ENCODE measurements around the gene MESP2.

Gene MESP2

DNA sequence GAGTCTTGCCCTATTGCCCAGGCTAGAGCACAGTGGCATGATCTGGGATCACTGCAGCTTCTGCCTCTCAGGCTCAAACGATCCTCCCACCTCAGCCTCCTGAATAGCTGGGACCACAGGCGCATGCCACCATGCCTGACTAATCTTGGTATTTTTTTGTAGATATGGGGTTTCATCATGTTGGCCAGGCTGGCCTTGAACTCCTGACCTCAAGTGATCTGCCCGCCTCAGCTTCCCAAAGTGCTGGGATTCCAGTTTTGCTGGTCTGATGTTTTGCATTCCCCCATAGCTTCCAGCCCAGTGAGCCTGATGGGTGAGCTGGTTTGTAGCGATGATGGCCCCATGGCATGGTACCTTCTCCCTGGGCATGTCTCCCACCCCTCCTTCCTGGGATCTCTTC lies 20.4 kb upstream of the MESP2 start:
- no peak for DNase-seq (ENCODE audit: low read depth, low spot score)

DNA sequence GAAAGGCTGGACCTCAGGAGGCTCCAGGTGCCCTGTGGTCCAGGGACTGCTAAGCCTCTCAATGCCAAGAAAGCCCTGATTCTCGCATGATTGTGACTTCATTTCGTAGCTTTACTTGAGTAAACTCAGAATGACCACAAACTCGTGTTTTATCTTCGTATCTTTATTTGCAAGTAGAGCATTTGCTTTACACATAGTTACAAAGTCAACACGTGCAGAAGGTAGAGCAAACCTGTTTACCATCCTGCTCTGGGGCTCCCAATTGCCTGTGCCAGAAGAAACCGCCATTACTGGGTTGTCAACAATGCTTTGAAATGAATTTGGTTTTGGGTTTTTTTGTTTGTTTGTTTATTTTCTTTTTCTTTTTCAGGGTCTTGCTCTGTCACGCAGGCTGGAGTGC lies 19.2 kb upstream of the MESP2 start:
- DNase-seq (ENCODE audit: low read depth, low spot score) = no peak

DNA sequence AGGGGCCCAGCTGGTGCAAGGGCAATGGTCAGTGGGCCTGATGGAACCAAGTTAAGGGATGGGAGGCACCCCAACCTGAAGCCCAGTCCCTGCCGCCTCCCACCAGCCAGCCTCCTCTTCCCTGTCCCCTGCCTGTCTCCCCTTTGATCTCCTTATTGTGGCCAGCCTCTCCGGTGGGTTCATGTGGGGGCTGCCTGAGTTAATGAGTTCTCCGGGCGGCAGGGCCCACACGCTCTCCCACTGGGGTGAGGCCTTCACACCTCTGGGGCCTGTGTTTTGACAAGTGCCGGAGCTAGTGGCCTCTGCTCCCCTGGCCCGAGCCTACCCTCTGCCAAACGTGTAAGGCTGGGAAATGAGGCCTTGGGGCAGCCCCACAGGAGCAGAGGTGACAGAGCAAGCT lies 17.8 kb upstream of the MESP2 start:
- no peak for DNase-seq (ENCODE audit: low read depth, low spot score)

DNA sequence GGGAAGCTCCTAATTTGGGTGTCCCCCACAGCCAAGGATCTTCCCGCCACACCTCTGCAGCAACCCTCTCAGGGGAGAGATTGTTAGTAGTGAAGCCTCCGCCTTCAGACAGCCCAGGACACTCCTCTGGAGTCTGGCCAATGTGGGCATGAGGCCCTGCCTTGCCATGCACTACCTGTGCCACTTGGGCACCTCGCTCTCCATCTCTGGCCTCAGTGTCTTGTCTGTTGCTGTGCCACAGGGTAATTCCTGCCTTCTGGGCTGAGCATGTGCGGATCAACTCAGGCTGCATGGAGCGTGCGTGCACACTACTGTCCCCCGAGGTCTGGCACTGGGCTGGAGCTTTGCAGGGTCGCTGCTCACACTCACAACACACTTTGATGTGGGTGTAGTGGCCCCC lies 17.2 kb upstream of the MESP2 start:
- no peak for DNase-seq (ENCODE audit: low read depth, low spot score)

- no peak for DNase-seq (ENCODE audit: low read depth, low spot score)
Measured at GRCh38 chr15:89759835-89760234, 16.3 kb upstream of the MESP2 start.

GRCh38 chr15:89760303-89761008 lies 15.7 kb upstream of the MESP2 start:
- no peak for DNase-seq (ENCODE audit: low read depth, low spot score)

DNA sequence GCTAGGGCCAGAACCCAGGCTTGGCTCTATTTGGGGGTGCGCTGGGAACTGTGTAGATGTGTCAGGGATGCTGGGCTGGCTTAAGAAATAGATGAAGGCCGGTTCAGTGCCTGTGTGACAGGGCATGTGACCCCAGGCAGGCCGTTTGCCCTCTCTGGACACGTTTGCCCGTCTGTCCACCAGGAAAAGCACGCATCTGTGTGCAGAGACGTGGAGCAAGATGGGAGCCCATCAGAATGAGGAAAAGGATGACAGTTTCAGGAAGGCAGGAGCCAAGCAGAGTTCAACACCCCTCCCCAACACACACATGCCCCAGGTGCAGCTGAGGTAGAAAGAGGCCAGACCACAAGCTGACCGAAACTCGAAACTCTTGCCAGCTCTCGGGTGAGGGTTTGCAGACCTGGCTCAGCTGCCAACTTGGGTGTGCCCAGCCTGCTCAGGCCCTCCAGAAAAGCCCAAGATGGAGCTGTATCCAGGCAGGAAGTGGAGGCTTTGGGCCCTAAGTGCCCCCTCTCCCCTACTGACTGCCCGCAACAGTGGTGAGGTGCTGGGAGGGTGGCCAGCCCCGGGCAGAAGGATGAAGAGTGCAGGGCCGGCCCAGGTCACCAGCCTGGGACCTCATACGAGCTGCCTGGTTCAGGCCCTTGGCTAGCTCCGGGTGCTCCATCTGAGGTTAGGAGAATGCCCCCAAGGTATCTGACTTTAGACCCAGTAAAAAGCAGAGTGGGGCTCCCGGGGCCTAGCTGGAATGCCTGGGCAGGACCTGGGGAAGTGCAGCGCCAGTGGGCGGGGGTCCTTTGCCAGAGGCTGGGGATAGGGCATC lies 14.9 kb upstream of the MESP2 start:
- DNase-seq (ENCODE audit: low read depth, low spot score) = no peak

DNA sequence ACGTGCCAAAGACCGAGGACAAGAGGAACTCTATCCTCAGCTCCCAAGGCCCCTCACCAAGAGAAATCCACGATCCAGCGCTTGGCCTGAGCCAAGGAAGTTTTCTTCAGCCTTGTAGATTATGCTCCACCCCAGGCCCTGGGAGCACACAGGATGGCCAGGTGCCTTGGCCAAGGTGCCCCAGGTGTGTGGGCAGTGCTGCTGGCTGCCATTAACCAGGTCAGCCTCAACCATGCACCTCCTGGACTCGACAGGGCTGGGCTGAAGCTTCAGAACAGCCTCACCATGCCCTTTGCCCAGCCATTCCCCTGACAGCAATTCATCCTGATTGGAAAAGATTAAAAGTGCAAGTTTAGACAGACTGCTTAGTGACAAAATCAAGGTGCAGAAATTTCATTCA lies 14.2 kb upstream of the MESP2 start:
- no peak for DNase-seq (ENCODE audit: low read depth, low spot score)

GRCh38 chr15:89765694-89766093 lies 10.4 kb upstream of the MESP2 start:
- DNase-seq (ENCODE audit: low read depth, low spot score) = no peak

GRCh38 chr15:89766357-89767311 lies 9.5 kb upstream of the MESP2 start:
- DNase-seq (ENCODE audit: low read depth, low spot score) = no peak

GRCh38 chr15:89767411-89767915 lies 8.7 kb upstream of the MESP2 start:
- DNase-seq (ENCODE audit: low read depth, low spot score) = no peak

GRCh38 chr15:89768071-89768500 lies 8.0 kb upstream of the MESP2 start:
- no peak for DNase-seq (ENCODE audit: low read depth, low spot score)

- no peak for DNase-seq (ENCODE audit: low read depth, low spot score)
Measured at GRCh38 chr15:89769366-89769765, 6.8 kb upstream of the MESP2 start.

- DNase-seq (ENCODE audit: low read depth, low spot score) = no peak
Measured at GRCh38 chr15:89770041-89770440, 6.1 kb upstream of the MESP2 start.

GRCh38 chr15:89772932-89773583 lies 3.1 kb upstream of the MESP2 start:
- DNase-seq (ENCODE audit: low read depth, low spot score) = no peak

DNA sequence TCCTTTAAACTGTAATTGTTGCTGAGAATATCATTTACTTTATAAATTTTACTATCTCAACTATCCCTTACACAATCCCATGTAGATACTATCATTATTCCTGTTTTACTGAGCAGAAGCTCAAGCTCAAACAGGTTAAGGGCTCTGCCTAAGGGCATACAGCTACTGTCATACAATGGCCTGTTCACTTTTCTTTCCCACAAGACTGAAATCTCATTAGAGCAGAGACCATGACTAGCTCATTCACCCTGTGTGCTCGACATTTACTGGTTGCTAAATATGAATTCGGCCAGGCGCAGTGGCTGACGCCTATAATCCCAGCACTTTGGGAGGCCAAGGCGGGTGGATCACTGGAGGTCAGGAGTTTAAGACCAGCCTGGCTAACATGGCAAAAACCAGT lies 1.6 kb upstream of the MESP2 start:
- DNase-seq (ENCODE audit: low read depth, low spot score) = no peak

- DNase-seq (ENCODE audit: low read depth, low spot score) = no peak
Measured at GRCh38 chr15:89775815-89776214, 317 bp upstream of the MESP2 start.

GRCh38 chr15:89777073-89777751 lies 1.1 kb downstream of the MESP2 start:
- DNase-seq (ENCODE audit: low read depth, low spot score) = no peak

DNA sequence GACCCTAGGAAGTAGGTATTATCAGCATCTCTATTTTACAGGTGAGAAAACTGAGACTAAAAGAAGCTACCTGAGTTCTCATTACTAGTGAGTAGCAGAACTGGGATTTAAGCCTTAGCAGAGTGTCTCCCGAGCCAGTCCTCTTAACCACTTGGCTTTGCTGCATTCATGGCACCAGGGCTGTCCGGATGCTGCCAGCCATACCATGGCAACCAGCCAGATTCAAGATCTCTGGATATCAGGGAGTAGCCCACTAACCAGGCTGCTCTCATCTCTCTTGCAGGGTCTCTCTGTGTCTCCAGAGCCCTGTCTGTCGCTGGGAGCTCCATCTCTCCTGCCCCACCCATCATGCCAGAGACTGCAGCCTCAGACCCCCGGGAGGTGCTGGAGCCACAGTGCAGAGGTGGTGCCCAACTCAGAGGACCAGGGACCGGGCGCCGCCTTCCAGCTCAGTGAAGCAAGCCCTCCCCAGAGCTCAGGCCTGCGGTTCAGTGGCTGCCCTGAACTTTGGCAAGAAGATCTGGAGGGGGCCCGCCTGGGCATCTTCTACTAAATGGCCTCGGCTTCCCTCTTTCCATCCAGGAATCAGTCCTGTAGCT lies 1.7 kb downstream of the MESP2 start:
- DNase-seq (ENCODE audit: low read depth, low spot score) = no peak

DNA sequence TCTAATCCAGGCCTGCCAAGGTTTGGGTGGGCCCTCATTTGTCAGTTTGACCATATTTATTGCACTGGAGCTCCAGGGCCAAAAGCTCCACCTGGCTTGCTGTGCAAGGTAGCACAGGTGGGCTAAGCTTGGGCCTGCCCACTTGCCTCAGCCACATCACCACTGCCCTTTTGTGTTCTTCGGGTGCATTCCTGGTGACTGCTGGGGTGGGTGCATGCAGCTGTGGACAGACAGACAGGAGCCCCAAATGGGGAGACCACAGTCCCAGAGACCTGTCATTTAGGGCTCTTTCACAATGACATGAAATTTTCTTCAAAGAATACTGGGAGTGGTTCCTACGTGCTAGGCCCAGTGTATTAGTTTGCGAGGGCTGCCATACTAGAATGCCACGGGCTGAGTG lies 2.7 kb downstream of the MESP2 start:
- DNase-seq (ENCODE audit: low read depth, low spot score) = no peak
